NCI-H345 (cell line): ENCODE results near the gene HS1BP3.

Experiments used
- DNase-seq: peaks from one replicate; lab custom pipeline; 2025; lab: John Stamatoyannopoulos, UW

HS1BP3 gene

DNA sequence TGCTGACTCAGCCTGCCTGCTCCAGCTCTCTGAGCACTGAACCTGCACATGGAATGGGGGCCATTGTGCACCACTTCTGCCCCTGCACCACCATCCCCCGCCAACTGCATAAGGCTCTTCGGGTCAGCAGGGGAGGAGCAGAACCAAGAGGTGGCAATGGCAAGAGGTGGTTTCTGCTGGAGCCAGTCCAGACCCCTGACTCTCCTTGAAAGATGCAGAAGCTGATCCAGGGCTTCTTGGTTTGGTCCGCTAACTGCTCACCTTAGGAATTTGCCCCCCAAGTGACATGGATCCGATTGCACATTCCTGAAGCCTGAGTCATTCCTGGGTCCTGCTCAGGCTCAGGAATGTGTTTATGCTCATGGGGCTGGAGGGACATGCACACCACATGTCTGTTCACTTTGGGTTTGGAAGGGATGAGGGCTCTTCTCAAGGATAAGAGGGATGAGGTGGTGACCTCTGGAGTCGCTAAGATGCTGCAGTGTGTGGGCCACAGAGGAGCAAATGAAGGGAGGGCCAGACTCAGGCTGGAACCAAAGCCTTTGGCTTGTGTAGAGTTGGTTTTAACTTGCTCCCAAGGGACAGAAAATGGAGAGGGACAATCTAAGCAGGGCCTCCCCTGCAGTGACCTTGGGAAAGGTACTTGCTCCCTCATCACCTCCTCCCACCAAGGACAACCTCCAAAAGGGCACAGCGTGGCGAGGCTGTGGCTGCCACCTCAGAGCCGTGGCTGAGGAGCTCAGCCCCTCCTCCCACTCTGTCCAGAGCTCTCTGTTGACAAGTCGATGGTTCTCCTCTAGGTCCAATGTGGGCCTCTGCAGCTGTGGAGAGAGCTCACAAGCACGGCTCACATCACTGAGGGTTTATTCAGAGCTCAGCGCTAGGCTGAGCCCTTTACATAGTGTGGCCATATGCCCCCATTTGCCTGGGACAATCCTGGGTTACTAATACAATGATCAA lies 66.2 kb downstream of the HS1BP3 start:
- DNase-seq, result no peak

DNA sequence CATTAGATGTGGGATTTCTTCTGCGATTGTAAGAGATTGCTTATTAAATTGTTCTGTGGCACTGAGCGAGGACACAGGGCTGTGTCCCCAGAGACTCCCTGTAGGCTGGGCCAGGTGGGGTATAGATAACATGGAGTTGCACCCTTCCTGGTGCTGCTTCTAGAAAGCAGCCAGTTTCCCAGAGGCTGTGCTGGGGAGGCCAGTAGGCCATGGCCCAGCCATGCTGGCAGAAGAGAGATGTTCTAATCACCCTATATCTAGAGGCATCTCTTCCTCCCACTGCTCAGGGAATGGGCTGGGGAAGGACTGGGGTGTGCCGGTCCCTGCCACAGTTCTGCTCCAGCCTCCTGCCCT lies 66.9 kb downstream of the HS1BP3 start:
- DNase-seq, result no peak

- DNase-seq, result no peak
Observed at GRCh38 chr2:20583425-20583881, 67.4 kb downstream of the HS1BP3 start.

GRCh38 chr2:20582600-20583221 lies 68.2 kb downstream of the HS1BP3 start:
- DNase-seq, result no peak

DNA sequence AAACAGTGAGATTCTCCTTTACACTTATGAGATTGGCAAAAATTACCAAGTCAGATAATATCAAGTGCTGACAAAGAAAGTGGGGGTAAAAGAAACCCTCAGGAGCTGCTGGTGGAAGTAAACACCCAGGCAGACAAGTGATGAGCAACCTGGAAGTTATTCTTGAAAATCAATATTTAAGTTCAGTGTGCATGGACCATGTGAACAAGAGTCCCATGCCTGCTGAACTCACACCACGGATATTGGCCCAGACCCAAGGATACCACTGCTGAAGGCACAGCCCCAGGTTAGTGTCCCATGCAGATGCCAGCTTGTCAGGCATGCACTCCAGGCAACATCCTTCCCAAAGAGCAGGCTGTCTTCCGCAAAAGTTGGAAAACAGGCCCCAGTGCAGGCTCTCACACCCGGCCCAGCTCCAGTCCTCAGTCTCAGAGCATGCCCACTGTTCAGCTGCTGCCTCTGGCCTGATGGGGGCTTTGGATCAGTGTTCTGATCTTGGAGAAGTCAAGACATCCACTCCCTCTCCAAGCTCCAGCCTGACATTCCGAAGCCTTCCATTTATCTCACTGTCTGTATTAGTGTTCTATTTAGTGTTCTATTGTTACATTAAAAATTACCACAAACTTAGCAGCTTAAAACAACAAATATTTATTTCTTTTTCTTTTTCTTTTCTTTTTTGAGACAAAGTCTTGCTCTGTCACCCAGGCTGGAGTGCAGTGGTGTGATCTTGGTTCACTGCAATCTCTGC lies 70.0 kb downstream of the HS1BP3 start:
- no peak for DNase-seq

GRCh38 chr2:20579866-20580265 lies 71.0 kb downstream of the HS1BP3 start:
- DNase-seq, result no peak

- no peak for DNase-seq
Observed at GRCh38 chr2:20578895-20579825, 71.7 kb downstream of the HS1BP3 start.

DNA sequence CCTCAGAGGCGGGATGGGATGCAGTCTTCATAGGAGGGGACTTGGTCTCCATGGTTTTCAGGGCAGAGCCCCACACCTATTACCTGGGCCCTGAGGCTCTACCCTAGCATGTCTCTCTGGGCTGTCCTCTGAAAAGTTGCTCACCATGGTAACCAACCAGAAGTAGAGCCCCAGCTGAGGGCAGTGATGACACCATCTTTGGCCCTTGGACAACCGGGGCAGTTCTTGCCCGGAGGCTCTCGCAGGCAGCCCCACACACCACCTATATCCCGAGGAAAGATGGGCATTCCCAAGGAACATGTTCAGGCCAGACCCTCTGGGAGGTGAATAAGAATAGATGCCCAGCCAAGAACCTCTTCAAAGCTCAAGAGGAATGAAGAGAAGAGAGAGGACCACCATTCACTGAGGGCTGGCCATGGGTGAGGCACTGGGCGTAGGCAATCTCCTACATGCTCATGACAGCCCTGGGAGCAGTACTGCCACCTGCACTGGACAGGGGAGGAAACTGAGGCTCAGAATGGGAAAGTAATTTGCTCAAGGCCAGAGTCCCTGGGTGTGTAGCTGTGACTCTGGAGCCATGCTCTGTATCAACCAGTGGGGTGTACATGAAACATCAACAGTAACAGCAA lies 72.5 kb downstream of the HS1BP3 start:
- no peak for DNase-seq

DNA sequence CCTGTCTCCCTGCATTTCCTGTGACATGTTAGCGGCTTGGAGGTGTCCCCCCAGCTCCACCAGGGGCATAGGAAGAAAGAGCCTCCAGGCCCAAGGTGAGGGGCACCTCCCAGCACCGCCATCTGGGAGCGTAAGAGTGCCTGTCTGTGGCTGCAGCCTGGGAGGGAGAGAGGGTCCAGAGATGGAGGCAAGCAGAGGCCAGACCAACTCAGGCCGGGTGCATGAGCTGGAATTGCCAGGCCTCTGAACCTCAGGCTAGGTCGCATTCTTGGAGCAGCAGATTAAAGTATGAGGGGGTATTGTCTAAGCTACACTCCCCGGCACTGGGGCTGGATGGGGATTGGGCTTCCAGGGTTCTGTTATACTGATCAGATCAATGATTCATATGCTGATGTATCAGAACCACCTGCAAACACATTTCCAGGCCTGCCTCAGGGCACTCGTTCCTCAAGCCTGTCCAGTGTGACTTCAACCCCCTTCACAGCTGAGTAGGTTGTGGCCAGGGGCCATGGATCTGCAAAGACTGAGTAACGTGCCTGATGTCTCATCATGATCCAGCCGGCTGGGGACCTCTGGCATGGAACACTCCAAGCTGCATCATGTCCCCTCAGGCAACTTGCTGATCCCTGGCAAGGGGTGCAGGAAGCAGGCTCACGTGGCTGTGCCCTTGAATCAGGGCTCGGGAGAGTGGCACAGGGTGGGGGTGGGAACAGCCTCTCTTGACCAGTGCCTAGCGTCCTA lies 73.2 kb downstream of the HS1BP3 start:
- no peak for DNase-seq

DNA sequence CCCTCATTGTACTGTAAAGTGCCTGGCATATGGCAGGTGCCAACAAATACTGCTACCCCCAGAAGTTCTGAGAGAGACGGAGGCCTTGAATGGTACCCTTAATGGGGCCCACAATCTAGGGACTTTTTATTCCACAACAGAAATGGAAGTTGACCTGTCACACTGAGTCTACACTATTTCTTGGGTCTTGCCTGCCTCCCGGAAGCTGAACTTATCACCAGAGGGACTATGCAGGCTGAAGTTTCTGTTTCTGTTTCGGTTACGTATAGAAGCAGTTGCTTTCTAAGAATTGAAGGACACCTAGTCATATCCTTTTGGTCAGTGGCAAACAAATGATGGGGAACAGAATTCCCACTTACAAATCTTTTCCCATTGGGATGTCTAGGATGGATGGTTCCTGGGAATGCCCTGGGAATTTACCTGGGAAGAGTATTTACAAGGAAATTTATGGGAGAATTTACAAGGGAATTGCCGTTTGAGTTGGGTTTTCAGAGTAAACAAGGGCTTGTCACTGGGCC lies 74.2 kb downstream of the HS1BP3 start:
- DNase-seq, result no peak

GRCh38 chr2:20575935-20576597 lies 74.8 kb downstream of the HS1BP3 start:
- DNase-seq, result no peak

GRCh38 chr2:20575414-20575813 lies 75.5 kb downstream of the HS1BP3 start:
- DNase-seq, result no peak

- DNase-seq, result no peak
Observed at GRCh38 chr2:20574930-20575329, 76.0 kb downstream of the HS1BP3 start.

- DNase-seq, result no peak
Observed at GRCh38 chr2:20574423-20574911, 76.4 kb downstream of the HS1BP3 start.

DNA sequence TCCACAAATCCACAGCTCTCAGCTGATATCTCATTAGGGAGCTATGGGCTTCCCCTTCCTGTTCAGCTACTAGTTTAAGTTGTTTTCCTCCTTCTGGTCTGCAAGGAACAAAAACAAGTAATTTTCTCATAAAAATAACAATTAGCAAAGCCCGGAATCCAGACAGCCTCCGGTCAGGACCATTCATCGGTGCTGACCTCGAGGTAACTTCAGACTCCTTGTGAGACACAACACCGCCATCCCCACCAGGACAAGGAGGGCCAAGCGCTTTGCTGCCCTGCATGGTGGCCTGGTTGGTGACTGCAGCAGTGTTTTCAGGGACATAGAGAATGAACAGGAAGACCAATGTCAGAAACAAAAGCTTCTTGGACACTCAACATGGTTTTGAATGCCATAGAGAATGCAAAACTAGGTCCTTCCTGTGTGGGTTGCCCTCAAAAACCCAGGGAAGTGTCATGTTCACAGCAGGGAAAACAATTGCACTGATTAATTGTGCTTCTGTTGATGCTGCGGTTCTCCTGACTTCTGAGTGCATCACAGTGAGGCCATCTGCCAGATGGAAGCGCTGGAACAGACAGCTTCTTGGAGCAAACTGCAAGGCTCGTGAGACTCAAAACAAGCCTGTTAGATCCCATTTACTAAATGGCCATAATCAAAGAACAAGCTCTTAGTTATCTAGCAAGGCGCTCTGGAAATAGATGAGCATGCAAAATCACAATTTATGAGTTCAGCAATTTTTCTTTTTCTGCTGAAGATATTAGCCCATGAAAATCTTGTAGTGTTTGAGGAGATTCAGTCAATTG lies 77.1 kb downstream of the HS1BP3 start:
- DNase-seq, result no peak

- DNase-seq, result no peak
Observed at GRCh38 chr2:20572221-20572620, 78.7 kb downstream of the HS1BP3 start.

DNA sequence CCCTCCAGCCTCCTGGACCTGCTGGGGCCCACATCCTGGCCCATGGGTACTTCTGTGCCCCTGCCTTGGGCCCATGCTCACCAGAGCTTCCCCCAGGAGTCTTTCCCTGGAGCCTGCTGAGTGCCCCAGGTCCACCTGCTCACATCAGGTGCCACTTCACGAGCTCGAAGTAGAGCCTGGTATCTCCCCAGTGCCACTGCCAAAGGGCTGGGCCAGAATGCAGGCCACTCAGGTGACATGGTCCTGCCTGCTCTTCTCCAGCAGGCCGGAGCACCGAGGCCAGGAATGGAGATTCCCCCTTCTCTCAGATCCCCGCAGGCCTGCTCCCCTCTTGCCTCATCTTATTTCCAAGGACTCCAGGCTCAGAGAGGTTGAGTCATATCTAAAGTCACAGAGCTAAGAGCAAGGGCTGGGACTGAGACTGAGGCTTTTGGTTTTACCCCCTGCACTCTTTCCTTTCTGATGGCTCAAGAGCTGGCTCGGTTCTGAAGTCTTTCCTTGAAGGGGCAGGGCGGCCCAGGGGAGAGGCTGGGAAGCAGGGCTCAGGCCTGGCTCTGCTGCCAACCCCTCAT lies 79.2 kb downstream of the HS1BP3 start:
- DNase-seq, result no peak

DNA sequence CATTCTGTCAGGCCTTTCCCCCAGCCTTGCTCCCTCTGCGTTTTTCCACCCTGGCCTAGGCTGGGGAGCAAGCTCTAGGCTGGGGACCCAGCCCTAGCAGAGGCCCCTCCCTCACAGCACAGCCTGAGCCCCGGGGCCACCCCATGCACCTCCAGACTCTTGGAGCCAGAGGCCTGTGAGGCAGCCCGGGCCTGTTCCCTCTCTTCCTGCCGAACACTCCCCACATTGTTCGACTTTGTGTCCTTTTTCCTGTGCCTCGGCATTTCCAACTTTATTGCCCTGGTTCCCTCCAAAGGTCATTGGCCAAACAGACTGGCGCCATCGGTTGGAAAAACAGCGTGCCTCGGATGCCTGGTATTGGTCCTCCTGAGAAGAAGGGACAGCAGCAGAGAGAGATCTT lies 79.7 kb downstream of the HS1BP3 start:
- no peak for DNase-seq
